NCI-H82 (cell line): ENCODE measurements around the gene P2RY4.
A peak's percentile ranks its signal among the peaks of the same experiment; 100 is the strongest.

ENCODE experiments used
- DNase-seq: peaks from one replicate; lab custom pipeline; 2025; lab: John Stamatoyannopoulos, UW

P2RY4 gene

DNA sequence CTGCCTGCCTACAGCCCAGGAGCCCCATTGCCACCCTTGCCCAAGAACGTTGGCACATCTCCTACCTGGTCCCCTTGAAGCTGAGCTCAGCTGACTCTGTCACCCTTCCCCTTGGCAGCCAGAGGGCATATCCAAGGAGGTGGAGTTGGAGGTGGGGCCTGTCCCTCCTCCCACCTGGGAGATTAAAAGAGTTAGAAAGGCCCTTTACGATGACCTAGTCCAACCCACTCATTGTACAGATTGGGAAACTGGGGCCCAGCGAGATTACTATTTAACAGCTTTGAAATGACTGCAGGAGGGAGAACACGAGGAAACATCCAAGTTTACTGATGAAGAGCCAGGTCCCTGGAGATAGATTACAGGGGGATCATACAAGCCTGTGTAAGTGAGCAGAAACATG, at the start of gene P2RY4:
P2RY4 (minus strand) TSS at position 101 of the 400 bp plus-strand sequence. CDS start 580 bp downstream, outside the sequence.
- peak; percentile 7 for DNase-seq

DNA sequence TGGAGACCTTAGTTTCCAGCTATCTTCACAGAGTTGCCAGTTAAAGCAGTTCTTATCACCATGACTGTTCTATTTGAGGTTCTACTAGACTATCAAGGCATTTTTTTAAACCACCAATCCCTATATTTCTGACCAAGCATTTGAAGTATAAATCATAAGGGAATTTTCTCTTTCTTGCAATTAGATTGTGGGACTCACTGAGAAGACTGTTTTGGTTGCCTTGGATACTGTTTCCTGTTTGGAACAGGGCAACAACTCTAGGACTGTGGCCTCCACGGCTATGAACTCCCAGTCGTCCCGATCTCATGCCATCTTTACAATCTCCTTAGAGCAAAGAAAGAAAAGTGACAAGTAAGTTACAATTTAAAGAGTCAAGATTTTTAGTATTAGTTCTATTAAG, 41.7 kb upstream of the P2RY4 start:
- DNase-seq, result no peak

DNA sequence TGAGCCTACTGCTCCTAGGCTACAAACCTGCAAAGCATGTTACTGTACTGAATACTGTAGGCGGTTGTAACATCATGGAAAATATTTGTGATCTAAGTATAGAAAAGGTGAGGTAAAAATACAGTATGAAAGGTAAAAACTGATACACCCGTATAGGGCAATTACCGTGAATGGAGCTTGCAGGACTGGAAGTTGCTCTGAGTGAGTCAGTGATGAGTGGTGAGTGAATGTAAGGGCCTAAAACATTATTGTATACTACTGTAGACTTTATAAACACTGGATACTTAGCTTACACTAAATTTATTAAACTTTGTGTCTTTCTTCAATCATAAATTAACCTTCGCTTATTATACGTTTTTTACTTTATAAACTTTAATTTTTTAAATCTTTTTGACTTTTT, 33.6 kb upstream of the P2RY4 start:
- DNase-seq, result no peak

DNA sequence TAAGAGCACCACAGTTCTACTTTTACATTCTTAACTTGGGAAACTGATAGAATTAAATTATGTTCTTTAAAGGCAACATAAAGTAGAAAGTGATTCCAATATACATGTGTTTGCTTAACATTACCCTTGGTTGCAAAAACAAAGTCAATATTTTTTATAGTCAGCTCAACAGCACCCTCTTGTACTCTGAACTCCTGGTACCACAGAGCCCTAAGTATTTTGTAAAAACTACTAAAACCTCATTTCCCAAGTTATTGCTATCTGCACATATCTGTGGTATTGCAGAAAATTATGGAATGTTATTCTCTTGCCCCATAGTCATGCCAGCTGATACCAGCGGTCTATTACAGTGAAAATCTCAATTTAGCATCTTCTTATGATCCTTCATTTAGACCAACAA, 32.8 kb upstream of the P2RY4 start:
- DNase-seq, result no peak

DNA sequence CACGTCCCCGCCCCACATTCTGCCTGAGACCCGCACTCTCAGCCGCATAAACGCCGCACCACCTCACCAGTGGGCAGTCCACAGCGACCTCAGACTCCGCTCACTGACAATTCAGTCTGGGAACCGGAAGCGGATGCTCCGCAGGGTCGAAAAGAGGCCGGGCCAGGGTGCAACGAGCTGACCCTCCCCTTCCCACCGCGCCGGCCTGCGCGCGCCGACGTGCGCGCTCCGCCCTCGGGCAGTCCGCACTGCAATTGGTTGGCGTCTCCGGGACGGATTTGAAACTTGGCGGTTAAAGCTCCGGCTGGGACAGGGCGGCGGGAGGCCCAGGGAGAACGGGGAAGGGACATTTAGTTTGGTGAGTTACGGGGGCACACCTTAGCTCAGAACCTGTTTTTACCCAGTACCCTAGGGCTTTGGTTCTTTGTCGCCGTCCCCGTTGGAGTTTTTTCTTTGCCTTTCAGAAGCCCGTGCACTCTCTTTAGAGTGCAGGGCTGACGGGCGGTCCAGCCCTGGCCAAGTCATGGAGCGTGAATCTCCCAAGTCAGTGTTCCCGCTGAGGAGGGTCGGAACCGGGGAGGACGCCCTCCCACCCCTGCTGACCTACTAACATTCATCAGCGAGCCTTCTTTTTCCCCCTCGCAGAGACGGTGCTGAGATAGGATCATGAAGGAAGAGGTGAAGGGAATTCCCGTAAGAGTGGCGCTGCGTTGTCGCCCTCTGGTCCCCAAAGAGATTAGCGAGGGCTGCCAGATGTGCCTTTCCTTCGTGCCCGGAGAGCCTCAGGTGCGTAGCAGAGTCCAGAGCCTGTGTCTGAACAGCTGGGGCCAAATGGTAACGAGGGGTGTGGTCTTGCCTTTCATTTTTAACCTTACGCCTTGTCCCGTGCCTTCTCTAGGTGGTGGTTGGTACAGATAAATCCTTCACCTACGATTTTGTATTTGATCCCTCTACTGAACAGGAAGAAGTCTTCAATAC, 30.1 kb upstream of the P2RY4 start, which contains the start of the genes KIF4A and PDZD11:
KIF4A (plus strand) TSS at position 312 of the 978 bp plus-strand sequence; CDS start at position 667, 355 bp downstream.
PDZD11 (minus strand) TSS at position 135 of the 978 bp plus-strand sequence. CDS start 586 bp downstream, outside the sequence.
- peak; percentile 93 for DNase-seq

DNA sequence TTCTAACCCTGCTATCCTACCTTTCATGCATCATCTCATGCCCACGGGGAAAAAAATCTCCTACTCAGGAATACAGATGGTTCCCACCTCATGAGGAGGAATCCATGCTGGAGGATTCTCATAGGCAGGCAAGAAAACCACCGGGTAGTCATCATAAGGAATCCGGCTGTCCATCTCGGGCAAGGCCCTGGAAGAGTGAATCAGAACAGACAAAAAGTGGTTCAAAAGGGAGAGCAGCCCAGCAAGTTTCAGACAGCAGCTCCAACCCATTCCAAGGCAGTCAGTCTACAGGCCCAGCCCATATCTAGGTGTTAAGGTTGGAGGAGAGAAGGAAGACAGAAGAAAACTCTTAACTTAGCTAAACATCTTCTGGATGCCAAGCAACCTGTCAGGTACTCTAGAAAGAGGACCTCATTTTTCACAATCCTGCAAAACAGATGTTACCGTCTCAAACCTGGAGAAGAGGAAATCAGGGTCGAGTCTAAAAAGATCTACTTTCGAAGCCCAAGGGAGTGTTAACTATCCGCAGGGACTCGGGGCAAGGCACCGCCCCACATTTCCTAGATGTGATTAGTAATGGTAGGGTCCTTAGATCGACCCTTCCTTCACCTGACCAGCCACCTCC, 29.3 kb upstream of the P2RY4 start:
- DNase-seq, result no peak

DNA sequence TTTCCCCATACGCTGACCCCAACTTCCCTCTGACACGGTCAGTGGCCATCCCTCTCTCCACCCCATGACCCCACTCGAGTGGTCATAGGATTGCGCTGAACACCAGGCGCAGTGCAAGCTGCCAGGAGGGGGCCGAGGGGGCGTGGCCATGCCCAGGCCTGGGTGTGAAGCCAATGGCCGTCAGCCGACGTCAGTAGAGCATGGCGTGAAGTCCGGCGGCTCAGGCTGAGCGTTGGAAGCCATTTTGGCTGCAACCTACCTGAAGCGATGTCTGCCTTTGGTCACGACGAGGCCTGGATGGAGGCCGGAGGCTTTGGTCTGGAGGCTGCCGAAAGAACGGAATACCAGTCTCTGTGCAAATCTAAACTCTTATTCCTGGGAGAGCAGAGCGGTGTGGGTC, 21.9 kb upstream of the P2RY4 start, which contains the start of gene RAB41:
RAB41 (plus strand) TSS at position 222 of the 400 bp plus-strand sequence; CDS start at position 268, 46 bp downstream.
- DNase-seq, result no peak

DNA sequence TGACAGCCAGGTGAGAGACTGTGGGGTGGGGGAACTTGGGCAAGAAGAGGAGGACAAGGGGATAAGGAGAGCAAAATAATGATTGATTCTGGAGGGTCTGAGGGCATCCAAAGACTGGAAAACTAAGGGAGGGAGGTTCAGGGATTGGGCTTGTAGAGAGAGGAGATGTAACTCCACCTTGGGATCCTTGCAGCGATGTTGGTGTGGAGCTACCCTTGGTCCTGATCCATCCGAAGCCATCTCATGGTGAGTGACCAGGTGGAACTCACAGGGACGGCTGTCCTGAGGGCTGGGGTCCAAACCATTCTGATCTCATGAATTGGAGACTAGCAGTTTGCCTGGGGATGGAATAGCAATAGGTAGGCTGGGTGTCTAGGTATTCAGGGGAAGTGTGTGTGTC, 20.6 kb upstream of the P2RY4 start:
- DNase-seq, result no peak

DNA sequence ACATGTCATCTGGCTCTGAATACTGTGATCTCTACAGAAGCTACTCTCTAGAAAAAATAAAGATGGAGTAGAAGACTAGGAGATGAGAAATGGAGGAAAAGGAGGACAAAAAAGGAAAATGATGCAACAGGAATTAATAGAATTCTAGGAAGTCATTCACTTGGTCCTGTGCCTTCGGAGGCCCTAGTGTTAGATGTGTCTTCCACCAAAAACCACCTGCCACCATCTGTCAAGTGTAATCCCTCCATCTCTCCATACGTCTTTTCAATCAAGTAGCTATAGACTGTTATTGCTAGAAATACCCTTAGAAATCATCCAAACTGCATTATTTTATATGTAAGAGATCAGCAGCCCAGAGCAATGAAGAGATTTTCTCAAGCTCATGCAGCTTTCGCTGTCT, 19.1 kb upstream of the P2RY4 start:
- peak; percentile 53 for DNase-seq

DNA sequence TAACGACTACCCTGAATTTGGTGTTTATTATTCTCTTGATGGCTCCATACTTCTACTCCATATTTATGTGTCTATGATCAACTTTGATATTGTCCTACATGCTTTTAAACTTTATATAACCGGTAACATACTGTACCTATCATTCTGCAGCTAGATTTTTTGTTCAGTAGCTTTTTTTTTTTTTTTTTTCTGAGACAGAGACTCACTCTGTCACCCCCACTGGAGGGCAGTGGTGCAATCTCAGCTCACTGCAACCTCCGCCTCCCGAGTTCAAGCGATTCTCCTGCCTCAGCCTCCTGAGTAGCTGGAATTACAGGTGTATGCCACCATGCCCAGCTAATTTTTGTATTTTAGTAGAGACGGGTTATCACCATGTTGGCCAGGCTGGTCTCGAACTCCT, 14.0 kb upstream of the P2RY4 start:
- DNase-seq, result peak; percentile 4

DNA sequence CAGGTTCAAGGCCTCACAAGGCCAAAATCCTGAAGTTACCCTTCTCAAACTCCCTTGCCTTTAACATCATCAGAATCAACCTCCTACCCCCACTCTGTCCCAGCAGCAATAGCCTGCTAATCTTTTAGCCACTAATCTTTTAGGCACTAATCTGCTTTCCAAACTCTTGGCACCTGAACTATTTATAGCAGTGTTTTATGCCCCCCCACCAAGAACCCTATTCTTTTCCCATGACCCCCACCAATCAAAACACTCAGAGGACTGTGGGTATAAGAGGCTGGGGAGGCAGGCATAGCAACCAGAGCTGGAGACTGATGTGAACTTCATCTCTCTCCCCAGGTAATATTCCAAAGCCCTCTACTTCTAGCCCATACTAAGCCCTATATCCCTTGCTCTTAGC, 8.0 kb upstream of the P2RY4 start, which contains the start of gene ARR3:
ARR3 (plus strand) TSS at position 301 of the 400 bp plus-strand sequence. CDS start 1,052 bp downstream, outside the sequence.
- DNase-seq, result peak; percentile 96

DNA sequence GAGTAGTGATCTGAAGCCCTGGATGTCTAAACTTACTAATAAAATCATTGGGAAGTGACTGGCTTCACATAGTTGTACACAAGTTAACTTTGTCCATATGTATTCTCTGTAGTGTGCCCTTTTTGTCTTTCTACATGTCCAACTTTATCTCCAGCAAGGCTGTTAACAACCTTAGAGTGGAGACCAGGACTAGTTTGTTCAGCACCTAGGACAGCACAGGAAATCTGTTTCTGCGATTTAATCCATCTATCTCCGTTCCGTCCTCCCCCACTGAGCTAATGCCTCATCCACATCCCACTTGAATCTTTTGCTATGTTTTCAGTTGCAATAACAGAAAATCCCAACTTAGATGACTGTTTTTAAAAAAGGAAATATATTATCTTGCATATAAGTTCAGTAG, 4.8 kb upstream of the P2RY4 start:
- peak; percentile 18 for DNase-seq

DNA sequence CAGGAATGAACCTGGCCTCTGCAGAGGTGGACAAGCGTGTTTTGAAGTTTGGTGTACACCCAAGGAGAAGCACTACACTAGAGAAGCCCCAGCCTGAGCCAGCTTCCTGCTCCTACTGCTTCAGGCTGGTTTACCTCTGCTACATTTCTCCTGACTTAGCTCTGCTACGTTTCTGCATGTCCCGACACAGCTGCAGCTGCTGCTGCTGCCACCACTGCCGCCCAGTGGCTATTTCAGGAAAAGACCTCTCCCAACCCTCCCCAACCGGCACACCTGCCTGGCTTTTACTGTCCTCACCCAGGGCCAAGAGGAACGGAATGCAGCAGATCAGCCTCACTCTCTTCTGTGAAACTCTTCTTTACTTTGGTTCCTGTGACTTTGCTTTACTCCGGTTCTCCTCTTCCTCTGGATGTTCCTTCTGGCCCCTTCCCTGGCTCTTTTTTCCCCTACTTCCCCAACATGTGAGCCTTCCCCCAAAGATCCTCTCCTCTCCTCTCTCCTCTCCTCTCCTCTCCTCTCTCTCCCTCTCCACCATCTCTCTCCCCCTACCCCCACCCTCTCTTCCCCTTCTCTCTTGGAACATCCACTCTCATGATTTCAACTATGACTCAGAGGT, 3.1 kb upstream of the P2RY4 start:
- peak; percentile 81 for DNase-seq

DNA sequence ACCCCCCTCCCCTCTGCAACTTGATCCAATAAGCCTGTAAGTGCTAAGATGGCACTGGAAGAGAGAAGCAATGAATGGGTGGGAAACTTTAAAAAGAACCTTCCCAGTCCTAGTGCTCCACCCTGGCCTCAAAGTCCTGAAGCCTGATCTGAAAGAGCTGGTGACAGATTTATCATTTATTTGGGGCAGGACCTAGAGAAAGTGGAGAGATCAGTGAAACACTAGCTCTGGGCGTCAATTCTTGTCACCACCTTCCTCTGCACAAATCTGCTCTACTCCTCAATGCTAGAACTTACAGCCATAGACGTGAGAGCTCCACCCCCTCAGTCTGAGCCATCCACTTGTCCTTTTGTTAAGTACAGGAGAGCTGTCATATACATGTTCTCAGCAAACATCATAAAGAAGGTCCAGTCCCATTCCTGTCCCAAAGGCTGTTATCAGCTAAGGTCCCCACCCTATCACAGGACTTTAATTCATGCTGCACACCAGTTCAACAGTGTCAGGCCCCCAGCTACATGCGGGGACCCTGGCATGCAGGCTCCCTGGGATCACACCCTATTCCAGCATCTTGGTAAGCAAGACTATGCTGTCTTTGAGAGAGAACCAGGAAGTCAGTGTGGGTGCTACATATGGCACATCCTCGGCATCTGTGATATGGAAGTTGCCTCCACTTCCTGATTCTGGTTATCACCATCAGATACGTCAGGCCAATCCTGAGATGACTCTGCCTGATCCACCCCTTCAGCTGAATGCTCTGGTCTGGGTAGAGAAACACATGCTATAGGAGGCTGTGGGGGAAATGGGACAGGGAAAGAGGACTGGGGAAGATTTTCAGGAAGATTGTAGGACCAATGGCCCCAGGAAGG, 2.3 kb downstream of the P2RY4 start:
- DNase-seq, result no peak

DNA sequence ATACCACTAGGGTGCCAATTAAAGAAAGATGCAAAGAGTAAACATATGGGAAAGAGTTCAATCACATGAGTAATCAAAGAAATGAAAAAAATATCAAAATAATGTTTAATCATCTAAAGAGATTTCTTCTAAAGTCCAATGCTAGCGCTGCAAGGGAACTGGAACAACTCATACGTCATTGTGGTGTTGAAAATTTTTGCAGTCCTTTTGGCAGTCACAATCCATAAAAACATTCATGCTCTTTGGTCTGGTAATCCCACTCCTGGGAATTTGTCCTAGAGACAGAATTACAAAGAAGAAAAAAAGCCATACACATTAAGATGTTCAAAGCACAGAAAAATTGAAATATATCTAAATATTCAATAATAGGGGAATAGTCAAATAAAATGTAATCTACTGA, 4.6 kb downstream of the P2RY4 start:
- no peak for DNase-seq

DNA sequence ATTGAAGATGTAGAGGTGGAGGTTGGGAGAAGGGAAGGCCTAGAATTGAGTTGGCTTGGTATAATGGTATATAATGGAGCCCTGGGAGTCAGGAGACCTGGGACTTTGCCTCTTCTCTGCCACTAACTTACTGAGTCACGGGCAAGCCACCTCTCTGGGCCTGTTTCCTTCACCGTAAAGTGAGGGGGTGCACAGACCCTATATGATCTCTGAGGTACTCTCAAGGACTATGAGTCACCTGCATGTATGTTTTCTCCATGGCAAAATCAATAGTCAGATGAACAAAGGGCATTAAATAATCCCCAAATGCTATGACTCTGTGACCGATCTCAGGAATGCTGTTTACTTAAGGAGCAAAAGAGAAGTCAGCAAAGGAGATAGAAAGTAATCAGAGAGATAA, 5.1 kb downstream of the P2RY4 start:
- no peak for DNase-seq

DNA sequence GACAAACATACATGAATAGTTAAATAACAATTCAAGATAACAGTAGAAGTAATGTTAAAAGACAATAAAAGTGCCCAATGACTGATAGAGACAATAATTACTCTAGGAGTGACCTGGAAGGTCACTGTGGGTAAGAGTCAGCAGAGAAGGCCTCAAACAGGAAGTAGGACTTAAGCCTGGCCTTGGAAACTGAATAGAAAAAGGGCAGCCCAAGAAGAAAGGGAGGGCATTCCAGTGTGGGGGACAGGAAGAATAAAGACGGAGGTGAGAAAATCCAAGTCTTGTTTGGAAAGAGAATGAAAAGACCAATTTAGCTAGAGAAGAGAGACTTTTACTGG, 6.0 kb downstream of the P2RY4 start:
- no peak for DNase-seq

DNA sequence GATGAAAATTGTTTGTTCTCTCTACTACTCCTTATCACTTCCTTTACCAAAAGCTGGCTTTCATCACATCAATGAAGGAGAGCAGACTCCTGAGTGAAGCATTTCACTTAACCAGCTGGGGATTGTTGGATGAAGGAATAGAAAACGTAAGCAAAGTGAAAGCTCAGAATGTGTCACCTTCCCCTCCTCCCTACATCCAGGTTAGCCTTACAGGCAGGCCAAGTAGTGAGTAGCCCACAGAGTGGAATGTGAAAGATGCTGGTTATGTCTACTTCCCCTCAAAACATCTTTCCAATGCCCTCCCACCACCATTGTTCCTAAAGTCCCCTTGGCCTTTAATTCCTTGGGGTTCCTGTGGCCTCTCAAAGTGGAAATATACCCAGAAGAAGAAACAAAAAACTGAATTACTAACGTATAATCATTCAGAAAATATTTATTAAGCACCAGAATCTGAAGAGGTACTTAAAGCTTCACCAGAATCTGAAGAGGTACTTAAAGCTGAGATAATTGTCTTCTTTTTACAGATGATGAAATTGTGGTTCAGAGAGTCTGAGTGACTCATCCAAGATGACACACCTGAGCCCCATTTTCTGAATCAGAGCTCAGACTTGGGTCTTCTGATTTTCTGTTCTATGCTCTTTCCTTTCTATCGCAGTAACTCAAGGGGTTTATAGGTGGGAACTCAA, 6.5 kb downstream of the P2RY4 start:
- DNase-seq, result no peak

DNA sequence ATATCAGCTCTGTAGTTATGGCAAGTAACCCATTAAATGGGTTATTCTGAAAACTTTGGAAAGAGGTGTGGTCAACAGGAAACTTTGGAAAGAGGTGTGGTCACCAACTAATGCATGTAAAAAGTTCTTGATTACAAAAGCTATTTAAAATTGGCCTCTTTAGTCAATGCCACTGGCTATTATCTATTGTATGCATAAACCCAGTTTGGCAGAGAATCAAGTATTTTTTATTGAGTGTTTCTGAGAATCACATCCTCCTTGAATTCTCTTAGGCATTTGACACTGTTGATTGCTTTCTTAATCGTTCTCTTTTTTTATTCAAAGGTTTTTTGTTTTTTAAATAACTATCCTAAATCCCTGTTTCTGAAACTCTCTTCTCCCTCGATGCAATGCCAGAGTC, 7.5 kb downstream of the P2RY4 start:
- DNase-seq, result no peak

DNA sequence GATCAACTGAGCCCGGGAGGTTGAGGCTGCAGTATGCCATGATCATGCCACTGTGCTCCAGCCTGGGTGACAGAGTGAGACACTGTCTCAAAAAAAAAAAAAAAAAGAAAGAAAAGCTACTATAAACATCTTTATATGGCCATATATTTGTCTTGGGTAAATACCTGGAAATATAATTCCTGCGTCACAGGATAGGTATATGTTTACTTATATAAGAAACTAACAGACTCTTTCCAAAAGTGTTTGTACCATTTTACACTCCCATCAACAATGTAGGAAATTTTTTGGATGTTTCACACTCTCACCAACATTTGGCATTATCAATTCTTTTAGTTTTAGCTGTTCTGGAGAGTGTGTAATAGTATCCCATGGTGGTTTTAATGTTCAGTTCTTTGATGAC, 12.8 kb downstream of the P2RY4 start:
- DNase-seq, result no peak

DNA sequence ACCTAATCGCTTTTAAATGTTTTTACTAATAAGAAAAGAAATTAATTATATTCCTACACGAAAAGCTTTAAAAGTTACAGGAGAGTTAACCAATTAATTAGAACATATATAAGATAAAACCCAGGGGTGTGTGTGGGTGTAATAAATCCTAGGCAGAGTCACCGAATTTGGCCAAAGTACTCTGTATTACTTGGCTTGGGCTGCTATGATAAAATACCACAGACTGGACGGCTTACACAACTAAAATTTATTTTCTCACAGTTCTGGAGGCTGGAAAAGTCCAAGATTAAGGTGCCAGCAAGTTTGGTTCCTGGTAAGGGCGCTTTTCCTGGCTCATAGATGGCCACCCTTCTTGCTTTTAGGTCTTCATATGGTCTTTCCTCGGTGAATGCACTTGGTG, 15.1 kb downstream of the P2RY4 start:
- DNase-seq, result no peak
